NK-92 (cell line): ENCODE measurements around the gene PTPRB.

Source experiments
- DNase-seq: peaks from one replicate; lab custom pipeline; 2025; ENCODE audit not compliant: unreplicated experiment; lab: John Stamatoyannopoulos, UW

Gene PTPRB

DNA sequence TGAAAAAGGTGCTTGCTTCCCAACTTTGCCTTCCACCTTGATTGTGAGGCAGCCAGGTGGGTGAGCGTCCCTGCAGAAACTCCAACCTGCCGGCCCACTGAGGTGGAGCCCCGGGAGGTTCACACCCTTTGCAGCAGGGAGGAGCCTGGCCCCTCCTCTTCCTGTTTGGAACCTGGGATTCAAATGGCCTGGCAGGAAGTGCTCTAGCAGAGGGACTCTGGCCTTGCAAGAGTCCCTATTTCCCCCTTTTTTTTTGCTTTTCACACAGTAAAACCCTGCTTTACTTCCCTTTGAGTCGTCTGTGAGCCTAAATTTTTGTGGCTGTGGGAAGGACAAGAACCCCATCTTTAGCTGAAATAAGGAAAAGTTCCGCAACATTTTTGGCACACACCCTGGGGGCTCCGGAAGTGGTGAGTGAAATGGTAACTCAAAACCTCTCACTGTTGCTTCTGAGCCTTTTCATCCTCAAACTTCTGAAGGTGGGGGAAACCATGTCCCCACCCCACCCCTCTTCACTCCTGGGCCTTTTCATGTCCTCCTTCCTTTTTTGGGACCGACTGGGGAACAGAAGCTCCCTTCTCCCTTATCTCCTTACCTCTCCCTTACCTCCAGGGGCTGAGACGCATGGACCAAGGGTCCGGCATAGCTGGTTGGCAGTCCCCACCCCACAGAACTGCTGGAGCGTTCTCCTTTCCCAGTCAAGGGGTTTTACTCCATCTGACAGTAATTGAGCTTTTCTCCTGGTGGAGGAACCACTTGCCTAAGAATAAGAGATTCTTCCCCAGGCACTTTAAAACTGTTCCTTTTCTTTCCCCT is 169.1 kb downstream of the PTPRB start:
- DNase-seq, result no peak

DNA sequence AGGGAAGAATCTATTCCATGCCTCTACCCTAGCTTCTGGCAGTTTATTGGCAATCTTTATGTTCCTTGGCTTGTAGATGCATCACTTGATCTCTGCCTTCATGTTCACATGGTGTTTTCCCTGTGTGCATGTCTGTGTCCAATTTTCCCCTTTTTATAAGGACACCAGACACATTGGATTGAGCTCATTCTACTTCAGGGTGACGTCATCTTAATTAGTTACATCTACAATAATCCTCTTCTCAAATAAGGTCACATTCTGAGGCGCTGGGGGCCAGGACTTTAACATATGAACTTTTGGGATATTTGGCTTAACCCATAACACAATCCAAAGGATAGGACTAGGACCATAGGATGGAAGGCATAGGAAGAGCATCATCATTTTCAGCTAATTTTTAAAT is 169.8 kb downstream of the PTPRB start:
- no peak for DNase-seq

DNA sequence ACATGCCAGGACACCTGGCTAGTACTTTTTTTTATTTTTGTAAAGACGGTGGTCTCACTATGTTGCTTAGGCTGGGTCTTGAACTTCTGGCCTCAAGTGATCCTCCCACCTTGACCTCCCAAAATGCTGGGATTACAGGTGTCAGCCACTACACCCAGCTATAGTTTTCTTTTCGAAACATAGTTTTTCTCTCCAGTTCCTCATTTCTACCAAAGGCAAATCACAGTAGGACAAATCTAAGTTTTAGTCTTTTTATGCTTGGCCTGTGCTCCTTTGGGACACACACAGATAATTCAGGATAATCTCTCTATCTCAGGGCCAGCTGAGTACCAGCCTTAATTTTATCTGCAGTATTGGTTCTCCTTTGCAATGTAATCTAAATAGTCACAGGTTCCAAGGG is 170.5 kb downstream of the PTPRB start:
- no peak for DNase-seq
